NCI-H2171 treated with DMSO at 0.1 percent for 48 hours (cell line): ENCODE data around the gene OCA2.
A peak's percentile ranks its signal among the peaks of the same experiment; 100 is the strongest.

ENCODE experiments used
- DNase-seq: peaks from one replicate; lab custom pipeline; 2025; lab: John Stamatoyannopoulos, UW

The OCA2 gene

GRCh38 chr15:27949089-27949488 lies 150.0 kb downstream of the OCA2 start:
- DNase-seq: no peak

GRCh38 chr15:27939246-27939645 lies 159.9 kb downstream of the OCA2 start:
- DNase-seq: no peak

- no peak for DNase-seq
These were observed 161.3 kb downstream of the OCA2 start for GRCh38 chr15:27937851-27938250.

DNA sequence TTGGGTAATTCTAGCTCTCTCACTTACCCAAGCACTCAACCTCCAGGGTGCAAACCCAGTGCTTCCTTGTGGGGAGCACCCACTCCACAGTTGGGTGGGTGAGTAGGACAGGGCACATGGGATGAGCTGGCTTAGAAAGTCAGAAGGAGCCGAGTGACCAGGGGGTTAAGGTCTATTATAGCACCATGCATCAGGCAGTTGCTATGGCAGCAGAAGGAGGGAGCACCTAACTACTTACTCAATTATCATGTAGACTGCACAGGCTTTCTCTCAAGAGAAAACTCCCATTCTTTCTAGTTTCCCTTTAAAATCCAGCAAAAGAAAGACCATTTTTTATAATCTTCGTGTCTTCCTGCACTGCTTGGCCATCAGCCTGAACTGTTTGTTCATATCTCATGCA lies 163.0 kb downstream of the OCA2 start:
- DNase-seq: no peak

DNA sequence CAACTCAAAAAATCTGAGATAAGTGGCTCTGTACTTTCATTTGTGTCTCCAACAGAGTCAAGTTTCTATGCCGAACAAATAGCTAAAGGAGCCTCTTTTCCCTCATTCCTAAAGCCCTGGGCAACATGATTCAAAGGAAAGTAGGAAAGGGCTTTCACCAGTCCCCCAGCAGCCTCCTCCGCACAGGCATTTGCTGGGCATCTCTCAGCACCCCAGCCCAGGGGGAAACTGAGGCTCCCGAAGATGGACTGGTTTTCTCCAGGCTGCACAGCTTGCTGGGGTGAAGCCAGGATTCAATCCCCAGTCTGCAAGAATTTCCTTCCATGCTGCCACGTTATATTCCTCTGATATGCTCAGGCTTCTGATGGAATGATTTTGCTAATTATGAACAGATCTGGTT lies 163.8 kb downstream of the OCA2 start:
- no peak for DNase-seq

GRCh38 chr15:27934782-27935181 lies 164.3 kb downstream of the OCA2 start:
- DNase-seq: no peak

DNA sequence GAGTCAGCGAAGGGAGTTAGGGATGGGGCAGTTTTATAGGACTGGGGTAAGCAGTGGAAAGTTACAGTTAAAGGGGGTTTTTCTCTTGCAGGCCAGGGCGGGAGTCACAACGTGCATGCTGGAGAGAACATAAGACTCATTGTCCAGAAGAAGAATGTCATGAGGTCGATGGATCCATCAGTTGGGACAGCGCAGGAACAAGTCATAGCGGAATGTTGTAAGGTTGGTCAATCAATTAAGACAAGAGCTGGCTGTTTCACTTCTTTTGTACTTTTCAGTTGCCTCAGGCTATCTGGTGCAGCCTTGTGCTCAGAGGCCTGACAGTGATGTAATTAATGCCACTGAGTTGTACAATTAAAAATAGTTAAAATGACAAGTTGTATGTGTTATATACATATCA lies 165.6 kb downstream of the OCA2 start:
- DNase-seq: no peak

- DNase-seq: no peak
These were observed 166.5 kb downstream of the OCA2 start for GRCh38 chr15:27932600-27932999.

DNA sequence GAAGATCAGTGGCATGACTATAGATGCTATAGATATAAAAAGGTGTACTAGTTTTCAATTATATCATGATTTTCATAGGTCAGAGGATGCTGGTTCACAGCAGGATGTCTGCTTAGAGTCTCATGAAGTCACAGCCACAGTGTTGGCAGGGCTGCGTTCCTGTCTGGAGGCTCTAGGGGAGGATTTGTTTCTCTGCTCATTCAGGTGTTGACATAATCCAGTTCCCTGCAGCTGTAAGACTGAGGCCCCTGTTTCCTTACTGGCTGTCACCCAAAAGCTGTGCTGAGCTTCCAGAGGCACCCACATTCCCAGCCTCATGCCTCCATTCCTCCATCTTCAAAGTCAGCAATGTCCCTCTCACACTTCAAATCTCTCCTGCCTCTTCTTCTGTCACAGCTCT lies 170.7 kb downstream of the OCA2 start:
- no peak for DNase-seq

DNA sequence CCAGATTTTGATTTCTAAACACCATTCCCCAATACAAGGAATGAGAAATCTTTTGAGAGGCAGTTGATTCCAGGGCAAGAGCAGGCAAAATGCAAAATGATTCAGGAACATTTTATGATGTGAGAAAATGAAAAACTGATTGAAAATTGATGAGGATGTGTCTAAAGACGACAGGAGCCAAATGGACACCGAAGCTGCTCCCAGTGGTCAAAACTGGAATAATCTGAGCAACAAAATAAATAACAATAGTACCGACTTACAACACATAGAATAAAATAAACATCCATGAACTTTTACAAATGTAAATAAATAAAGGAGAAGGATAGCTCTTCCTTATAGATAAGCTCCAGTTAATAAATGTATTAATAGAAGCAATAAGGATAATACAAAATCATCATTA lies 186.8 kb downstream of the OCA2 start:
- DNase-seq: no peak

- DNase-seq: peak; percentile 27
These were observed 192.3 kb downstream of the OCA2 start for GRCh38 chr15:27906802-27907201.

GRCh38 chr15:27903405-27903804 lies 195.7 kb downstream of the OCA2 start:
- DNase-seq: no peak

GRCh38 chr15:27902680-27903385 lies 196.3 kb downstream of the OCA2 start:
- no peak for DNase-seq

- DNase-seq: no peak
These were observed 199.4 kb downstream of the OCA2 start for GRCh38 chr15:27899583-27900285.

DNA sequence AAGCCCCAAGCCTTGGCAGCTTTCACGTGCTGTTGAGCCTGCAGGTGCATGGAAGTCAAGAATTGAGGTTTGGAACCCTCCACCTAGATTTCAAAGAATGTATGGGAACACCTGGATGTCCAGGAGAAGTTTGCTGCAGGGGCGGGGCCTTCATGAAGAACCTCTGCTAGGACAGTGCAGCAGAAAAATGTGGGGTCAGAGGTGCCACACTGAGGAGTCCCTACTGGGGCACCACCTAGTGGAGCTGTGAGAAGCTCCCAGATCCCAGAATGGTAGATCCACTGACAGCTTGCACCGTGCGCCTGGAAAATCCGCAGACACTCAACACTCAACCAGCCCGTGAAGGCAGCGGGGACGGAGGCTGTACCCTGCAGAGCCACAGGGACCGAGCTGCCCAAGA lies 201.6 kb downstream of the OCA2 start:
- DNase-seq: no peak

GRCh38 chr15:27894645-27895044 lies 204.5 kb downstream of the OCA2 start:
- DNase-seq: no peak

DNA sequence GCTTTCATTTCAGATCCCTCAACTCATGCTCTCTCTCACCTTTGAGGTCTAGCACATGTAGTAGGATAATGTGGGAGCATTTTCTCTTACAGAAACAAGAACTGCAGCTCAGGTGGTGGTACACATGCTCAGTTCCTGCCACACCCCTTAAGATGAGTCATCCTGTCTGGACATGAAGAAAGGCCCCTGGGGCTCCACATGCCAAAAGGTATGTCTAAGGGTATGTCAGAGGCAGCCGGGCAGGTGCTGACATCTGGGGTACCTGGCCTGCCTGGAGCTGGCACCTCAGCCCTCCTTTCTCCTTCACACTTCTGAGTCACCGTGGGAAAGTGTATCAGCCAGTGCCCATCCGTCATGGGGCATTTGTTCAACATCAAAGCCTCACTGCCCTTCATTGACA lies 209.9 kb downstream of the OCA2 start:
- DNase-seq: no peak

- DNase-seq: no peak
These were observed 213.9 kb downstream of the OCA2 start for GRCh38 chr15:27885201-27885600.

- DNase-seq: no peak
These were observed 214.4 kb downstream of the OCA2 start for GRCh38 chr15:27884726-27885125.

GRCh38 chr15:27878841-27879240 lies 220.3 kb downstream of the OCA2 start:
- DNase-seq: no peak

DNA sequence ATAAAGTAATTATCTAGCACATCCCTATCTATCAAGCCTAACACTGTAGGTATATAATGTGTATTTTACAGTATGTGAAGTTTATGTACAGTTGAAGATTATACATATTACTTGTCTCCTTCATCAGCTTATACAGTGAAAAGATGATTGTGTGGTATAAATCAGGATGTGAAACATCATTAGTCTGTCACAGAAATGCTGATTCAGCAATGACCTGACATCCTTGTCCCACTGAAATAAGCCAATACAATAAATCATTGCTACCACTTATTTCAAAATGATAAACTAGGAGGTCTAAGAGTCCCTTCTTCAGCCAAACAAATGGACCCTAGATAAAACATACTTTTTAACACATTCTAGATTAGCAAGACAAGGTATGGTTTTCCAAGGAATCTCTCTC lies 225.3 kb downstream of the OCA2 start:
- DNase-seq: no peak

DNA sequence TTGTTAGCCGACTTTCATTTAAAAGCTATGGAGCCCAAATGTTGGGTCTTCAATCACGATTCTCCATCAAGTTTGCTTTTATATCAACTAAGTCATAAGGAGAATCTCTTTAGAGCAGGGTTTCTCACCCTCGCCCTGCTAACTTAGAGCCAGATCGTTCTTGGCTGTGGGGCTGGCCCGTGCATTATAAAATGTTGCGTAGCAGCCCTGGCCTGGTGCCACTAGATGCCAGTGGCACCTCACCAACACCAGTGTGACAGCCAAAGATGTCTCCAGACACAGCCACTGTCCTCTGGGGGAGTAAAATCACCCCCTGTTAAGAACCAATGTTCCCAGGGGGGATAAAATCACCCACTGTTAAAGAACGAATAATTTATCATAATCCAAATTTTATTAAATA lies 226.1 kb downstream of the OCA2 start:
- DNase-seq: no peak

GRCh38 chr15:27872355-27872754 lies 226.8 kb downstream of the OCA2 start:
- DNase-seq: no peak

- DNase-seq: no peak
These were observed 227.2 kb downstream of the OCA2 start for GRCh38 chr15:27871902-27872260.
